CD14-positive monocyte (primary cell): ENCODE data around the gene RAB28. TPM values are rescaled to one million over a fixed set of nuclear protein-coding genes. Genes with fewer than 3 reads are reported as not detected.

Experiments
- DNase-seq, 3 donors: peaks; one replicate each; pipeline ENCODE4 v3.0.0-alpha.2; 2011 to 2022
- H2AFZ ChIP-seq: 2 replicates; pipeline ENCODE4 v1.6.0; 2012; ENCODE audit warnings: mild to moderate bottlenecking, low read depth, low read length, inconsistent platforms; ENCODE audit not compliant: insufficient read depth, poor library complexity, severe bottlenecking
- H3K27ac ChIP-seq, 2 donors: 1 replicate in 1 of 2; 2 replicates in 1 of 2; pipeline ENCODE4 v1.5.1; 2012 to 2013; ENCODE audit warnings: low read length in 2 of 2, control low read depth in 1 of 2, inconsistent platforms in 1 of 2, low read depth in 1 of 2, mild to moderate bottlenecking in 1 of 2
- H3K27me3 ChIP-seq, 2 donors: one replicate each; pipeline versions ENCODE4 v1.6.0 to v1.6.1; 2011 to 2013; ENCODE audit warnings: low read length in 2 of 2; ENCODE audit not compliant: control insufficient read depth in 2 of 2, insufficient read depth in 2 of 2
- H3K36me3 ChIP-seq, 2 donors: replicated peaks in 1 of 2; 1 replicate in 1 of 2; 2 replicates in 1 of 2; pipeline versions ENCODE4 v1.5.1 to v1.6.1; 2012 to 2013; ENCODE audit warnings: low read length in 2 of 2, control low read depth in 1 of 2, inconsistent platforms in 1 of 2, mild to moderate bottlenecking in 1 of 2; ENCODE audit not compliant: insufficient read depth in 2 of 2, control insufficient read depth in 1 of 2
- H3K4me1 ChIP-seq, 2 donors: 1 replicate in 1 of 2; 2 replicates in 1 of 2; pipeline versions ENCODE4 v1.5.1 to v1.6.1; 2012 to 2013; ENCODE audit warnings: low read length in 2 of 2, control low read depth in 1 of 2, inconsistent platforms in 1 of 2, mild to moderate bottlenecking in 1 of 2, moderate library complexity in 1 of 2; ENCODE audit not compliant: insufficient read depth in 2 of 2, control insufficient read depth in 1 of 2
- H3K4me2 ChIP-seq: replicated peaks from 2 replicates; pipeline ENCODE3; 2012; ENCODE audit warnings: low read length, moderate library complexity, mild to moderate bottlenecking; ENCODE audit not compliant: poor library complexity, severe bottlenecking; ENCODE audit errors: extremely low read depth
- H3K4me3 ChIP-seq, 3 experiments: fragments of 200-600 bp in 1 of 3; sonication (generic) in 1 of 3; replicated peaks in 1 of 3; 1 replicate in 2 of 3; 2 replicates in 1 of 3; pipeline ENCODE4 v1.5.1; 2011 to 2013; ENCODE audit warnings: low read length in 3 of 3, mild to moderate bottlenecking in 3 of 3, control low read depth in 2 of 3, low read depth in 2 of 3, inconsistent platforms in 1 of 3, moderate library complexity in 1 of 3
- H3K79me2 ChIP-seq: 2 replicates; pipeline ENCODE4 v1.6.0; 2012; ENCODE audit warnings: mild to moderate bottlenecking, control low read depth, inconsistent platforms, low read length, moderate library complexity; ENCODE audit not compliant: insufficient read depth
- H3K9ac ChIP-seq: 2 replicates; pipeline ENCODE4 v1.6.0; 2017; ENCODE audit warnings: low read length, mild to moderate bottlenecking; ENCODE audit not compliant: insufficient read depth, poor library complexity, severe bottlenecking
- H3K9me3 ChIP-seq, 2 donors: replicated peaks in 1 of 2; 1 replicate in 1 of 2; 2 replicates in 1 of 2; pipeline versions ENCODE4 v1.5.1 to v1.6.1; 2012 to 2013; ENCODE audit warnings: low read length in 2 of 2, control low read depth in 1 of 2; ENCODE audit not compliant: control insufficient read depth in 1 of 2, insufficient read depth in 1 of 2
- H4K20me1 ChIP-seq: 2 replicates; pipeline ENCODE4 v1.6.0; 2012; ENCODE audit warnings: mild to moderate bottlenecking, low read length, control low read depth, moderate library complexity; ENCODE audit not compliant: insufficient read depth
- H3K27ac Mint-ChIP-seq, 7 donors: one replicate each; pipeline ENCODE4 v1.8.0; 2020; ENCODE audit warnings: mild to moderate bottlenecking in 7 of 7, mixed read lengths in 7 of 7, moderate library complexity in 6 of 7, inconsistent platforms in 2 of 7
- H3K27me3 Mint-ChIP-seq, 3 donors: one replicate each; pipeline ENCODE4 v1.8.0; 2021 to 2022; ENCODE audit warnings: low read depth in 3 of 3, mild to moderate bottlenecking in 3 of 3, mixed read lengths in 3 of 3, moderate library complexity in 3 of 3, inconsistent platforms in 1 of 3
- H3K36me3 Mint-ChIP-seq, 2 donors: one replicate each; pipeline ENCODE4 v1.8.0; 2020; ENCODE audit warnings: mixed read lengths in 2 of 2, inconsistent platforms in 1 of 2, mild to moderate bottlenecking in 1 of 2
- H3K4me1 Mint-ChIP-seq: one replicate; pipeline ENCODE4 v1.8.0; 2020; ENCODE audit warnings: mild to moderate bottlenecking, mixed read lengths
- H3K4me3 Mint-ChIP-seq, 2 donors: one replicate each; pipeline ENCODE4 v1.8.0; 2020; ENCODE audit warnings: mild to moderate bottlenecking in 2 of 2, mixed read lengths in 2 of 2, moderate library complexity in 1 of 2
- H3K9me3 Mint-ChIP-seq, 7 donors: one replicate each; pipeline ENCODE4 v1.8.0; 2020 to 2022; ENCODE audit warnings: mixed read lengths in 7 of 7, mild to moderate bottlenecking in 6 of 7, moderate library complexity in 6 of 7, inconsistent platforms in 2 of 7
- WGBS: methylation state at CpG from one replicate; pipeline ENCODE4 v1.1.5; 2013; ENCODE audit warnings: missing lambda C conversion rate; ENCODE audit not compliant: insufficient coverage; 5-methylcytosine and 5-hydroxymethylcytosine counted together
- intact Hi-C, 2 donors: fragments of 100-400 bp; cut with micrococcal nuclease; formaldehyde crosslinking; loops; one replicate each; pipeline versions ENCODE4 v1.15.0 to v1.15.1; 2023
- polyA plus RNA-seq, 3 donors: library from polyadenylated mRNA; depleted of rRNA in 1 of 3; unstranded in 2 of 3; stranded (reverse) in 1 of 3; fragments of 300-500 nt in 2 of 3; fragments of >200 nt in 1 of 3; fragmentation: Illumina TruSeq in 2 of 3; gene quantifications; 1 replicate in 2 of 3; 2 replicates in 1 of 3; pipeline ENCODE4 v1.2.3, GENCODE V29; 2012 to 2021
- TF ChIP-seq, protein P1 (sequence below): fragments of 200-600 bp; IDR thresholded peaks from one replicate; pipeline ENCODE4 v1.8.0; 2022; ENCODE audit warnings: antibody characterized with exemption, mild to moderate bottlenecking

RAB28 gene
- polyA plus RNA-seq, 3 donors = 7.6 to 18.0 (median 17.8) TPM

- DNase-seq = no peak
- no CpG with 5 or more reads among the region's 1 CpG for WGBS
- Mint-ChIP-seq H3K4me3 (no peak overlapping the region), H3K36me3 (peaks cover 18 to 28% of the 10 kb centered on the region in 2 donors), H3K27me3 (no peaks in the 10 kb centered on the region), H3K4me1 (no peaks in the 10 kb centered on the region), H3K9me3 (peaks cover 8 to 24% (median 19%) of the 10 kb centered on the region in 7 donors), H3K27ac (peak overlapping the region in 1 of 7 donors; percentile 26)
- intact Hi-C loops = no loop called here
- Histone ChIP-seq H3K4me1 (no peaks in the 10 kb centered on the region), H3K27ac (no peak overlapping the region), H3K4me2 (no peak overlapping the region), H3K36me3 (no peaks in the 10 kb centered on the region), H3K9ac (no peak overlapping the region), H4K20me1 (no peaks in the 10 kb centered on the region), H3K27me3 (no peaks in the 10 kb centered on the region), H3K4me3 (no peak overlapping the region), H3K79me2 (no peaks in the 10 kb centered on the region), H3K9me3 (peaks cover 0 to 13% of the 10 kb centered on the region in 2 donors), H2AFZ (no peak overlapping the region)
- TF ChIP-seq, protein P1, sequence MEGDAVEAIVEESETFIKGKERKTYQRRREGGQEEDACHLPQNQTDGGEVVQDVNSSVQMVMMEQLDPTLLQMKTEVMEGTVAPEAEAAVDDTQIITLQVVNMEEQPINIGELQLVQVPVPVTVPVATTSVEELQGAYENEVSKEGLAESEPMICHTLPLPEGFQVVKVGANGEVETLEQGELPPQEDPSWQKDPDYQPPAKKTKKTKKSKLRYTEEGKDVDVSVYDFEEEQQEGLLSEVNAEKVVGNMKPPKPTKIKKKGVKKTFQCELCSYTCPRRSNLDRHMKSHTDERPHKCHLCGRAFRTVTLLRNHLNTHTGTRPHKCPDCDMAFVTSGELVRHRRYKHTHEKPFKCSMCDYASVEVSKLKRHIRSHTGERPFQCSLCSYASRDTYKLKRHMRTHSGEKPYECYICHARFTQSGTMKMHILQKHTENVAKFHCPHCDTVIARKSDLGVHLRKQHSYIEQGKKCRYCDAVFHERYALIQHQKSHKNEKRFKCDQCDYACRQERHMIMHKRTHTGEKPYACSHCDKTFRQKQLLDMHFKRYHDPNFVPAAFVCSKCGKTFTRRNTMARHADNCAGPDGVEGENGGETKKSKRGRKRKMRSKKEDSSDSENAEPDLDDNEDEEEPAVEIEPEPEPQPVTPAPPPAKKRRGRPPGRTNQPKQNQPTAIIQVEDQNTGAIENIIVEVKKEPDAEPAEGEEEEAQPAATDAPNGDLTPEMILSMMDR = no peak
Measured at GRCh38 chr4:13432453-13432852, 51.7 kb downstream of the RAB28 start.

DNA sequence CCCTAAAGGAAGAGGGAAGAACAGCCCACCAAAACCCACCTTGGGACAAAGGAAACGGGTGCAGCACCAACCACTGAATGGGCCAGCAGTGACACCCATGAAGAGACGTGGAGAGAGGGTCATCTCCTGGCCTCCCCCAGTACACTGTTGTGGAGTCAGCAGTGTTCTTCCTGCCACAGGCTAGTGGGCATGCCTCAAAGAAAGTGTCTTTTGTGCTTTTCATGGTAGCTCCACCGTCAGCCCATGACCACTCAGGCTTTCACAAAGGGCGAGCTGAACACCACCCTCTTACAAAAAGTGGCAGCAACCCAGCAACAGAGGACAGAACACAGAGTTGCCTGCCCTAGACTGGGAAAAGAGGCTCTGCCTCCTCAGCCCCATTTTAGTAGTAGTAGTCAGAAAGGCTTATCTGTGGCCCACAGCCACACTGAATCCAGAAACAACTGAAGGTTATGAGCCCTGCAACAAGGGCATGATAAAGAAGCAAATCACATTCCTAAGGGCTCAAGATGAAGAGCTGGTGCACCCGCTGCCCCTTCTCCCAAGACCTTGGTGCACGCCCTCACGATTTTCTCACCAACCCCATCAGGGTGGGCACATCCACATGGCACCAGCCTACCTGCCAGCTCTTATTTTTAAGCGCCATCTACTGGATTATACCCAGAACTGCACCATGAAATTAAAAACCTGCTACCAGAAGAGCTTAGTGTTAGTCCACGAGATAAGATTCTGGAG lies 53.1 kb downstream of the RAB28 start:
- Mint-ChIP-seq H3K9me3 (peaks cover under 1 to 12% (median 7%) of the 10 kb centered on the region in 7 donors), H3K27ac (peak overlapping the region in 1 of 7 donors; percentile 41), H3K27me3 (no peaks in the 10 kb centered on the region), H3K4me1 (no peaks in the 10 kb centered on the region), H3K4me3 (no peak overlapping the region), H3K36me3 (peaks cover 12 to 28% of the 10 kb centered on the region in 2 donors)
- H3K9ac ChIP-seq = no peak overlapping the region
- no peak overlapping the region for H3K4me2 ChIP-seq
- no peaks in the 10 kb centered on the region for H3K36me3 ChIP-seq
- H3K4me1 ChIP-seq = no peaks in the 10 kb centered on the region
- TF ChIP-seq, protein P1 = peak; percentile 43
- no peak for DNase-seq
- 93% methylated on average over 7 of the region's 9 CpGs for WGBS
- no peak overlapping the region for H3K27ac ChIP-seq
- H2AFZ ChIP-seq = no peak overlapping the region
- no peak overlapping the region for H3K4me3 ChIP-seq
- intact Hi-C loops = no loop called here
- no peaks in the 10 kb centered on the region for H4K20me1 ChIP-seq
- H3K79me2 ChIP-seq = no peaks in the 10 kb centered on the region
- peaks cover 0 to 2% of the 10 kb centered on the region in 2 donors for H3K9me3 ChIP-seq
- H3K27me3 ChIP-seq = no peaks in the 10 kb centered on the region
